Neuronal stem cell (in vitro differentiated cells): ENCODE data around the gene IRF1.
A peak's percentile ranks its signal among the peaks of the same experiment; 100 is the strongest.

Source experiments
- DNase-seq: peaks from one replicate; pipeline ENCODE4 v3.0.0-alpha.2; 2013; ENCODE audit warnings: low spot score
- H2AFZ ChIP-seq: one replicate; pipeline ENCODE4 v1.6.1; 2013; ENCODE audit warnings: mild to moderate bottlenecking, low read length, inconsistent platforms
- H2AK5ac ChIP-seq: 2 replicates; pipeline ENCODE4 v1.6.1; 2013; ENCODE audit warnings: low read depth, mild to moderate bottlenecking, inconsistent platforms, low read length, moderate library complexity, mixed read lengths
- H2BK120ac ChIP-seq: 2 replicates; pipeline ENCODE4 v1.6.1; 2013; ENCODE audit warnings: low read depth, mild to moderate bottlenecking, inconsistent platforms, low read length, moderate library complexity, mixed read lengths
- H2BK12ac ChIP-seq: one replicate; pipeline ENCODE4 v1.6.1; 2013; ENCODE audit warnings: low read length, inconsistent platforms
- H2BK15ac ChIP-seq: 2 replicates; pipeline ENCODE4 v1.6.1; 2013; ENCODE audit warnings: mild to moderate bottlenecking, low read length, inconsistent platforms, mixed read lengths
- H2BK5ac ChIP-seq: one replicate; pipeline ENCODE4 v1.6.1; 2013; ENCODE audit warnings: inconsistent platforms, mild to moderate bottlenecking, low read length, moderate library complexity
- H3K14ac ChIP-seq: one replicate; pipeline ENCODE4 v1.6.1; 2013; ENCODE audit warnings: low read length, inconsistent platforms
- H3K18ac ChIP-seq: 2 replicates; pipeline ENCODE4 v1.6.1; 2013; ENCODE audit warnings: low read length, inconsistent platforms
- H3K23ac ChIP-seq: 2 replicates; pipeline ENCODE4 v1.6.1; 2013; ENCODE audit warnings: low read depth, mild to moderate bottlenecking, mixed read lengths, low read length, inconsistent platforms; ENCODE audit not compliant: poor library complexity
- H3K27ac ChIP-seq: replicated peaks from 3 replicates; pipeline ENCODE4 v1.5.1; 2013; ENCODE audit warnings: low read length, inconsistent platforms
- H3K27me3 ChIP-seq, 3 experiments: 2 replicates each; pipeline ENCODE4 v1.6.1; 2013; ENCODE audit warnings: low read length in 3 of 3, mild to moderate bottlenecking in 2 of 3, inconsistent platforms in 1 of 3, low read depth in 1 of 3, mixed read lengths in 1 of 3, moderate library complexity in 1 of 3; ENCODE audit not compliant: control insufficient read depth in 3 of 3, insufficient read depth in 3 of 3
- H3K36me3 ChIP-seq, 2 donors: replicated peaks in 1 of 2; 2 replicates each; pipeline ENCODE4 v1.6.1; 2013; ENCODE audit warnings: low read length in 2 of 2; ENCODE audit not compliant: control insufficient read depth in 2 of 2, insufficient read depth in 2 of 2
- H3K4ac ChIP-seq: 2 replicates; pipeline ENCODE4 v1.6.1; 2013; ENCODE audit warnings: inconsistent platforms, mild to moderate bottlenecking, low read length, moderate library complexity
- H3K4me1 ChIP-seq, 2 donors: 1 replicate in 1 of 2; 2 replicates in 1 of 2; pipeline ENCODE4 v1.6.1; 2013; ENCODE audit warnings: low read length in 2 of 2, low read depth in 1 of 2; ENCODE audit not compliant: control insufficient read depth in 2 of 2, insufficient read depth in 1 of 2
- H3K4me2 ChIP-seq: one replicate; pipeline ENCODE4 v1.6.1; 2013; ENCODE audit warnings: mild to moderate bottlenecking, low read length, inconsistent platforms; ENCODE audit not compliant: insufficient read depth, poor library complexity, severe bottlenecking
- H3K4me3 ChIP-seq, 2 donors: 2 replicates each; pipeline ENCODE4 v1.5.1; 2013; ENCODE audit warnings: low read length in 2 of 2, mild to moderate bottlenecking in 2 of 2, inconsistent platforms in 1 of 2, moderate library complexity in 1 of 2
- H3K79me1 ChIP-seq: one replicate; pipeline ENCODE4 v1.6.1; 2013; ENCODE audit warnings: low read depth, mild to moderate bottlenecking, inconsistent platforms, low read length, moderate library complexity
- H3K9ac ChIP-seq: one replicate; pipeline ENCODE4 v1.6.1; 2013; ENCODE audit warnings: mild to moderate bottlenecking, low read depth, low read length, inconsistent platforms; ENCODE audit not compliant: poor library complexity
- H3K9me3 ChIP-seq, 2 donors: replicated peaks in 1 of 2; 2 replicates each; pipeline versions ENCODE3 to v1.6.1; 2013; ENCODE audit warnings: low read length in 2 of 2, mild to moderate bottlenecking in 2 of 2, inconsistent platforms in 1 of 2, low read depth in 1 of 2, mixed read lengths in 1 of 2, moderate library complexity in 1 of 2; ENCODE audit not compliant: control insufficient read depth in 2 of 2, insufficient read depth in 1 of 2
- H4K8ac ChIP-seq: one replicate; pipeline ENCODE4 v1.6.1; 2013; ENCODE audit warnings: low read depth, mild to moderate bottlenecking, inconsistent platforms, low read length, moderate library complexity
- H4K91ac ChIP-seq: one replicate; pipeline ENCODE4 v1.6.1; 2013; ENCODE audit warnings: low read length, low read depth, mild to moderate bottlenecking, inconsistent platforms; ENCODE audit not compliant: poor library complexity
- WGBS, 2 donors: extraction: QIAGEN DNeasy Blood & Tissue Kit; methylation state at CpG; one replicate each; pipeline ENCODE4 v1.1.7; 2013; ENCODE audit warnings: missing lambda C conversion rate in 2 of 2, mixed read lengths in 1 of 2; ENCODE audit not compliant: insufficient read length in 2 of 2, insufficient replicate concordance in 1 of 2; ENCODE audit errors: extremely low coverage in 2 of 2; 5-methylcytosine and 5-hydroxymethylcytosine counted together

The IRF1 gene

DNA sequence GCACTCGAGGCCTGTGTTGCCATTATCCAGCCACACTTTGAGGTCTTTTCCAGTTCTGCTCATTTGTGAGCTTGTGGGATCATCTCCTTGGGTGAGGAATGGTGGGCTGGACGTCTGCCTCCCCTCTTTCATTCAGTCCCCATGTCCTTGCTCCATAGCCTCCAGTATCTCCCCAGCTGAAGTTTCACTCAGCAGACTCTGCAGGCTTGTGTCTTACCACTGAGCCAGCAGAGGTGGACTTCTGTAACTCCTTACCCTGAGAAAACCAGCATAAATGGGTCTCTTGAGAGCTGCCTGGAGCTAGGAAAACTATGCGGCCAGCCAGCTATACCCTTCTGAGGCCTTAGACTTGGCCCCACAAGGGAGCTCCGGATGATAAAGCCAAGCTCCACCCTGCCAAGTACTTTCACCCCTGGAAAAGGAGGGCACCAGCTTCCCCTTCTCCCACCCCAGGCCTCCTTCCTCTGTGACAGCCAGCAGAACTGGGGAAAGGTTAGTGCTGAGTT is 12.2 kb downstream of the IRF1 start:
- Histone ChIP-seq H3K4me1 (peaks cover 0 to 3% of the 10 kb centered on the region in 2 donors), H2BK12ac (no peak overlapping the region), H3K9ac (no peak overlapping the region), H3K27me3 (no peaks in the 10 kb centered on the region), H2AFZ (no peak overlapping the region), H3K9me3 (no peaks in the 10 kb centered on the region), H3K14ac (no peak overlapping the region), H3K27ac (no peak overlapping the region), H3K36me3 (no peaks in the 10 kb centered on the region), H4K91ac (no peak overlapping the region), H2AK5ac (peak overlapping the region; percentile 72), H3K23ac (no peak overlapping the region), H2BK120ac (no peak overlapping the region), H4K8ac (no peak overlapping the region), H2BK5ac (no peak overlapping the region), H3K4me2 (no peak overlapping the region), H3K18ac (no peak overlapping the region), H3K4ac (no peak overlapping the region), H2BK15ac (no peak overlapping the region), H3K4me3 (no peak overlapping the region), H3K79me1 (no peaks in the 10 kb centered on the region)
- no CpG with 5 or more reads among the region's 4 CpGs for WGBS, 2 donors
- no peak for DNase-seq

DNA sequence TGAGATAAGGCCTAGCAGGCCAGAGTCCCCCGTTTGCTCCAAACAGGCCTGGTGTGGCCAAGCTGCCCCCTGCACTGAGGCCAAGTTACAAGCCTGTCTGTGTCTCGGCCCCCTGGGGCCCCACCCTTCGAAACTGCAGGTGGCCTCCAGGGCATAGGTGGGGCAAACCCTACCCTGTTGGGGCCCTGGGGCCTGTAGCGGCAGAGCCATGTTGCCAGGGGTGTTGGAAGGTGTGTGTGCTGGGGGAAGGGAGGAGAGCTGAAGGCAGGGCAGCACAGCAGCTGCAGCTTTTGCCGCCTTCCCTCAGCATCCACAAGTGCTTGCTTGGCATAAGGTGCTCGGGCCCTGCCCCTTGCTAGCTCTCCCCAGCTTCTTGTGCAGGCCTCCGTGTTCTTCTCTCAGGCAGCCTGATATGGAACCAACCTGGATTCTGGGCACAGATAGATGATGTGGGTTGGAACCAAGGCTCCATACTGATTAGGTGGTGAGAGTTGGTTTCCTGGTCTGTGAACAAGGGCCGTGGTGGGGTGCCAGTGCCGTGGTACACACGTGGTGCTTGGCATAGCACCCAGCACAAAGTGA is 12.7 kb downstream of the IRF1 start:
- H3K23ac ChIP-seq, result peak overlapping the region; percentile 10
- H3K79me1 ChIP-seq, result no peaks in the 10 kb centered on the region
- no peak overlapping the region for H2BK5ac ChIP-seq
- H2BK15ac ChIP-seq, result peak overlapping the region; percentile 6
- H3K18ac ChIP-seq, result no peak overlapping the region
- H3K14ac ChIP-seq, result no peak overlapping the region
- H3K4me2 ChIP-seq, result no peak overlapping the region
- no peak overlapping the region for H2AFZ ChIP-seq
- H3K9ac ChIP-seq, result no peak overlapping the region
- H3K27ac ChIP-seq, result no peak overlapping the region
- H3K4ac ChIP-seq, result no peak overlapping the region
- H2BK120ac ChIP-seq, result peak overlapping the region; percentile 21
- no peak overlapping the region for H4K8ac ChIP-seq
- H3K4me1 ChIP-seq, result peaks cover 0 to 3% of the 10 kb centered on the region in 2 donors
- H3K9me3 ChIP-seq, result no peaks in the 10 kb centered on the region
- no peaks in the 10 kb centered on the region for H3K27me3 ChIP-seq
- no peak overlapping the region for H4K91ac ChIP-seq
- no peak overlapping the region for H2BK12ac ChIP-seq
- WGBS, 2 donors, result no CpG with 5 or more reads among the region's 10 CpGs
- DNase-seq, result no peak
- H2AK5ac ChIP-seq, result peak overlapping the region; percentile 72
- H3K4me3 ChIP-seq, result no peak overlapping the region
- no peaks in the 10 kb centered on the region for H3K36me3 ChIP-seq

DNA sequence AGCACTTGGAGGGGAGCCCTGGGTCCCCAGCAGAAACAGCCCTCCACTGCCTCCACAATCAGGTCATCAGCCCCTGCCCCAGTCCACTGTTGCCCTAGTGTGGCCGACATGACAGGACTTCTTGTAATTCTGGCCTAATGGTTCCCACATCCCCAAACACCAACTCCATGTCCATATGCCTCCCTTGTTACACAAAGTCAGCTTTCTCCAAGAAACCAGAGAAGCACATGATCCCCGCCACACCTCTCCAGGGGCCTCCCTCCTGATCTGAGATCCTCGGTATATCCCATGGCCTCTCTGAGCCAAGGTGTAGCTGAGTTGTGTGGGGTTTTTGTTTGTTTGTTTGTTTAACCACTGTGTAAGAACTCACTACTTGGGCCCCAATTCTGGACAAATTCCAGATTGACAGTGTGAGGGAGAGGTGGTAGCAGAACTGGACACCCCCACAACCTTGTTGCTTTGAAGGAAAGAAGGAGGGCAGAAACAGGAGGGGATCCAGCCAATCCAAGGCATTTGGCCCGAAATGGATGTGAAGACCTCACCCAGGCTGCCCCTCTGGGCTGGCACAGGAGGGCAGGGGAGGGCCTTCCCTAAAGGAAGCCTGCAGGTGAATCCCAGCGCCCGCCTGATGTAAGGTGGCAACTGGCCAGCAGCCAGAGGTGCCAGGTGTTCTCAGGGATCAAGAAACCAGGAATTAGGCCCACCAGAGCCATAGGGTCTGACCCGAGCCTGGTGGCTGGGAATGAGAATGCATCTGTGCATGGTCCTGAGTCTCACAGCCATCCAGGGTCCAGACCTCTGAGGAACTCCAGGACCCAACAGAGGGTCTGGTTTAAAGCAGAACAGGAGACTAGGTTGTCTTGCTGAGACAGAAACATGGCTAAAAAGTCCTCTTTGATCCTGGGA is 13.4 kb downstream of the IRF1 start:
- Histone ChIP-seq H4K8ac (no peak overlapping the region), H3K27ac (no peak overlapping the region), H3K4me1 (peaks cover 0 to 3% of the 10 kb centered on the region in 2 donors), H4K91ac (no peak overlapping the region), H3K4me3 (no peak overlapping the region), H3K9me3 (no peaks in the 10 kb centered on the region), H2BK120ac (no peak overlapping the region), H2BK5ac (no peak overlapping the region), H2AK5ac (peak overlapping the region; percentile 51), H3K27me3 (no peaks in the 10 kb centered on the region), H3K18ac (no peak overlapping the region), H2BK15ac (peak overlapping the region; percentile 6), H3K4ac (no peak overlapping the region), H3K9ac (no peak overlapping the region), H2BK12ac (no peak overlapping the region), H3K4me2 (no peak overlapping the region), H3K23ac (no peak overlapping the region), H3K14ac (no peak overlapping the region), H3K36me3 (no peaks in the 10 kb centered on the region), H2AFZ (no peak overlapping the region), H3K79me1 (no peaks in the 10 kb centered on the region)
- DNase-seq, result no peak
- WGBS, 2 donors, result no CpG with 5 or more reads among the region's 7 CpGs
